Vagina (tissue), 2 donors: ENCODE measurements around the gene APOL4. TPM values are rescaled to one million over a fixed set of nuclear protein-coding genes. Genes with fewer than 3 reads are reported as not detected.

ENCODE experiments used
- DNase-seq, 2 donors: peaks; one replicate each; pipeline ENCODE4 v3.0.0-alpha.2; 2017; ENCODE audit errors: extremely low spot score in 2 of 2
- H3K27ac ChIP-seq: fragments of 200-600 bp; sonication (generic); one replicate; pipeline ENCODE4 v1.5.1; 2019
- H3K27me3 ChIP-seq: fragments of 200-600 bp; sonication (generic); one replicate; pipeline ENCODE4 v1.5.1; 2019
- H3K36me3 ChIP-seq, 2 donors: fragments of 200-600 bp; sonication (generic); one replicate each; pipeline ENCODE4 v1.5.1; 2017 to 2019
- H3K4me1 ChIP-seq: fragments of 200-600 bp; sonication (generic); one replicate; pipeline ENCODE4 v1.5.1; 2019
- H3K4me3 ChIP-seq, 2 donors: fragments of 200-600 bp; sonication (generic); 1 replicate in 1 of 2; 2 replicates in 1 of 2; pipeline ENCODE4 v1.5.1; 2016 to 2019
- H3K9me3 ChIP-seq: fragments of 200-600 bp; sonication (generic); one replicate; pipeline ENCODE4 v1.5.1; 2019
- POLR2A ChIP-seq, 2 donors: fragments of 450-650 bp; IDR thresholded peaks; one replicate each; pipeline ENCODE4 v1.6.1; 2017; ENCODE audit warnings: antibody characterized with exemption in 2 of 2, mild to moderate bottlenecking in 2 of 2, moderate library complexity in 2 of 2
- POLR2AphosphoS5 ChIP-seq, 2 donors: sonication (generic); formaldehyde crosslinking; IDR thresholded peaks; one replicate each; pipeline ENCODE4 v1.9.0; 2017; ENCODE audit warnings: antibody characterized with exemption in 2 of 2, mild to moderate bottlenecking in 2 of 2, low read depth in 1 of 2; ENCODE audit not compliant: insufficient read depth in 1 of 2
- intact Hi-C: fragments of 100-400 bp; cut with DNase I; formaldehyde crosslinking; loops from one replicate; pipeline ENCODE4 v1.15.1; 2023
- total RNA-seq: library from RNA; depleted of rRNA; stranded (reverse); fragments of >200 nt; gene quantifications from one replicate; pipeline ENCODE4 v1.2.3, GENCODE V29; 2016
- TF ChIP-seq, protein P1 (sequence below), 3 experiments: fragments of 450-650 bp in 2 of 3; fragments of 200-600 bp in 1 of 3; sonication (generic) in 1 of 3; IDR thresholded peaks; one replicate each; pipeline ENCODE4 v1.5.1; 2017 to 2019; ENCODE audit warnings: antibody characterized with exemption in 3 of 3, mild to moderate bottlenecking in 2 of 3, moderate library complexity in 2 of 3

The APOL4 gene
- total RNA-seq, 1 donor from 2014 or later, result 4.2 TPM

DNA sequence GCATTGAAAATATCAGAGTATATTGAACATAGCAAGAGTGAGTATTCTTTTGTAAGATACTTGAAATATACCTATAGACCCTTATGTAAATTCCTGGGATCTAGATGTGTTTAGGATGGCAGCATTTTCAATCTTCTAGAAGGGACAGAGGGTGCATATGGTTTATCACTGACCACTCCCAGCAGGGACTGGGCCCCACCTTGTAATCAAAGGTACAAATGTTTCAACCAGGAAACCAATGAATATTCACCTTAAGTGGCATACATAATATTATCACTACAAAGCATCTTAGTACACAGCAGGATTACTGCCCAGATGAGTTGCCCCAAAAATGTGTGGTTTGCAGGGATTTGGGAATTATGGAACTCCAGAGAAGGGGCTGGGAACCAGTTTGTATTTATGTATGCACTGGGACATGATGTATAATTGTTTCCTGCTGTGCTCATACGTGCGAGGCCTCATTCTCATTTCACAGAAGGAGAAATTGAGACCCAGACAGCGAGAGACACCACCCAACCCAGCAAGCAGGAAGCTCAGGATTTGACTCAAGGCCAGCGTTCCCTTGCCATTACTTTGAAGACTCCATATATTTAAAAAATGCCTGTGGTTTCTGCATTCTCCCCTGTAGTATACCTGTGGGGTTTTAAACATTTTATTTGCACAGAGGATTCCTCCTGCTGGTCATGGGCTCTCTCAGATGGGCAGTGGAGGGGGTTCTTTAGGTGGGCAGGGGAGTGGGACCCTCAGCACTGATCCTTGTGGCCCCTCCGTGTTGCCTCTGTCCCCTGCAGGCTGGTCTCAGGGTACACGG lies 5.2 kb downstream of the APOL4 start:
- TF ChIP-seq POLR2AphosphoS5 (IDR thresholded peaks at IDR 0.05; ENCODE audit: insufficient read depth in 1 of 2, low read depth in 1 of 2) (no peak), POLR2A (IDR thresholded peaks at IDR 0.05) (no peak)
- TF ChIP-seq, protein P1, sequence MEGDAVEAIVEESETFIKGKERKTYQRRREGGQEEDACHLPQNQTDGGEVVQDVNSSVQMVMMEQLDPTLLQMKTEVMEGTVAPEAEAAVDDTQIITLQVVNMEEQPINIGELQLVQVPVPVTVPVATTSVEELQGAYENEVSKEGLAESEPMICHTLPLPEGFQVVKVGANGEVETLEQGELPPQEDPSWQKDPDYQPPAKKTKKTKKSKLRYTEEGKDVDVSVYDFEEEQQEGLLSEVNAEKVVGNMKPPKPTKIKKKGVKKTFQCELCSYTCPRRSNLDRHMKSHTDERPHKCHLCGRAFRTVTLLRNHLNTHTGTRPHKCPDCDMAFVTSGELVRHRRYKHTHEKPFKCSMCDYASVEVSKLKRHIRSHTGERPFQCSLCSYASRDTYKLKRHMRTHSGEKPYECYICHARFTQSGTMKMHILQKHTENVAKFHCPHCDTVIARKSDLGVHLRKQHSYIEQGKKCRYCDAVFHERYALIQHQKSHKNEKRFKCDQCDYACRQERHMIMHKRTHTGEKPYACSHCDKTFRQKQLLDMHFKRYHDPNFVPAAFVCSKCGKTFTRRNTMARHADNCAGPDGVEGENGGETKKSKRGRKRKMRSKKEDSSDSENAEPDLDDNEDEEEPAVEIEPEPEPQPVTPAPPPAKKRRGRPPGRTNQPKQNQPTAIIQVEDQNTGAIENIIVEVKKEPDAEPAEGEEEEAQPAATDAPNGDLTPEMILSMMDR (IDR thresholded peaks at IDR 0.05), result no peak
- intact Hi-C loops, result loop anchor here (10.0 kb wide), 1 partner anchor 88 kb away; no protein-coding TSS in a partner anchor
- no peaks in the 10 kb centered on the region for H3K36me3 ChIP-seq
- no peaks in the 10 kb centered on the region for H3K27me3 ChIP-seq
- H3K9me3 ChIP-seq, result no peaks in the 10 kb centered on the region
- DNase-seq, result peak in 1 of 2 donors; percentile 67
- H3K27ac ChIP-seq, result no peak overlapping the region
- no peak overlapping the region for H3K4me3 ChIP-seq
- peaks cover 8% of the 10 kb centered on the region for H3K4me1 ChIP-seq

GRCh38 chr22:36194971-36195370 lies 6.6 kb downstream of the APOL4 start:
- no peak overlapping the region for H3K4me3 ChIP-seq
- no peaks in the 10 kb centered on the region for H3K27me3 ChIP-seq
- DNase-seq, result peak in 1 of 2 donors; percentile 89
- no peaks in the 10 kb centered on the region for H3K9me3 ChIP-seq
- H3K36me3 ChIP-seq, result no peaks in the 10 kb centered on the region
- intact Hi-C loops, result loop anchor here (10.0 kb wide), 1 partner anchor 90 kb away; no protein-coding TSS in a partner anchor
- no peak for TF ChIP-seq POLR2A (IDR thresholded peaks at IDR 0.05)
- TF ChIP-seq, protein P1 (IDR thresholded peaks at IDR 0.05), result peak; percentile 48 to 74 (median 62)
- peaks cover 8% of the 10 kb centered on the region for H3K4me1 ChIP-seq
- no peak overlapping the region for H3K27ac ChIP-seq

- Histone ChIP-seq H3K27me3 (no peaks in the 10 kb centered on the region), H3K4me1 (peaks cover 8% of the 10 kb centered on the region), H3K9me3 (no peaks in the 10 kb centered on the region), H3K4me3 (no peak overlapping the region), H3K36me3 (no peaks in the 10 kb centered on the region), H3K27ac (no peak overlapping the region)
- no peak for DNase-seq
- intact Hi-C loops, result loop anchor here (10.0 kb wide), 1 partner anchor 90 kb away; no protein-coding TSS in a partner anchor
- TF ChIP-seq, protein P1 (IDR thresholded peaks at IDR 0.05), result no peak
- no peak for TF ChIP-seq POLR2AphosphoS5 (IDR thresholded peaks at IDR 0.05; ENCODE audit: insufficient read depth in 1 of 2, low read depth in 1 of 2)
- no peak for TF ChIP-seq POLR2A (IDR thresholded peaks at IDR 0.05)
These were observed 7.2 kb downstream of the APOL4 start for GRCh38 chr22:36194385-36194784.

GRCh38 chr22:36193577-36193976 lies 8.0 kb downstream of the APOL4 start:
- intact Hi-C loops, result loop anchor here (10.0 kb wide), 1 partner anchor 91 kb away; no protein-coding TSS in a partner anchor
- no peak overlapping the region for H3K27ac ChIP-seq
- no peaks in the 10 kb centered on the region for H3K36me3 ChIP-seq
- TF ChIP-seq POLR2A (IDR thresholded peaks at IDR 0.05), result no peak
- no peak for TF ChIP-seq POLR2AphosphoS5 (IDR thresholded peaks at IDR 0.05; ENCODE audit: insufficient read depth in 1 of 2, low read depth in 1 of 2)
- TF ChIP-seq, protein P1 (IDR thresholded peaks at IDR 0.05), result no peak
- peaks cover 8% of the 10 kb centered on the region for H3K4me1 ChIP-seq
- no peak overlapping the region for H3K4me3 ChIP-seq
- no peaks in the 10 kb centered on the region for H3K9me3 ChIP-seq
- H3K27me3 ChIP-seq, result no peaks in the 10 kb centered on the region
- no peak for DNase-seq

DNA sequence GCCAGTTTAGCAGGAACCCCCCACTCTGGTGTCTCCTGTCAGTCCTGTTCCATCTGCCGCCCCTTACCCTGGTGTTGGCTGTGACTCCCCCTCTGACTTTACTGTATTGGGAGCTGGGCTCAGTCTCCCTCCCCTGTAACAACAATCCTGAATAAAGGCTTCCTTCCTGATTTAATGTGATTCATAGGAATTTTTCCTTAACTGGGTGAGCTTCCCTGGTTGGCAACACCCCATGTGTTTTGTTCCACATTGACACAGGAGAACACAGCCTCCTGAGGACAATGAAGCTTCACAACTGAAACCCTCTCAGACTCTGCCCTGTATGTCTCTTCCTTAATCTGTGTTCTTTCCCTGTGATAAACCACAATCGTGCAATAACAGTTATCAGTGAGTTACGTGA lies 8.4 kb downstream of the APOL4 start:
- no peak for TF ChIP-seq POLR2AphosphoS5 (IDR thresholded peaks at IDR 0.05; ENCODE audit: insufficient read depth in 1 of 2, low read depth in 1 of 2)
- TF ChIP-seq, protein P1 (IDR thresholded peaks at IDR 0.05), result no peak
- no peak for TF ChIP-seq POLR2A (IDR thresholded peaks at IDR 0.05)
- intact Hi-C loops, result loop anchor here (10.0 kb wide), 1 partner anchor 92 kb away; no protein-coding TSS in a partner anchor

More for the DNA sequence above, 8.4 kb downstream of the APOL4 start:
- H3K36me3 ChIP-seq, result no peaks in the 10 kb centered on the region
- H3K27ac ChIP-seq, result no peak overlapping the region
- DNase-seq, result no peak
- no peak overlapping the region for H3K4me3 ChIP-seq
- no peaks in the 10 kb centered on the region for H3K27me3 ChIP-seq
- H3K4me1 ChIP-seq, result peaks cover 8% of the 10 kb centered on the region
- H3K9me3 ChIP-seq, result no peaks in the 10 kb centered on the region
